Hepatocyte (in vitro differentiated cells): ENCODE results near the gene OXLD1. TPM values are rescaled to one million over a fixed set of nuclear protein-coding genes. Genes with fewer than 3 reads are reported as not detected.

Source experiments
- DNase-seq: peaks from one replicate; pipeline ENCODE4 v3.0.0-alpha.2; 2016; ENCODE audit warnings: low spot score
- H2AFZ ChIP-seq: fragments of 200-600 bp; sonication (generic); 2 replicates; pipeline ENCODE4 v1.6.0; 2016; ENCODE audit warnings: antibody characterized with exemption, mild to moderate bottlenecking
- H3K27ac ChIP-seq: fragments of 200-600 bp; sonication (generic); 2 replicates; pipeline ENCODE4 v1.5.1; 2016; ENCODE audit warnings: mild to moderate bottlenecking
- H3K27me3 ChIP-seq: fragments of 200-600 bp; sonication (generic); 2 replicates; pipeline ENCODE4 v1.6.1; 2016
- H3K36me3 ChIP-seq: fragments of 200-600 bp; sonication (generic); replicated peaks from 2 replicates; pipeline ENCODE4 v1.5.1; 2016; ENCODE audit warnings: low read depth; ENCODE audit not compliant: insufficient read depth
- H3K4me1 ChIP-seq: fragments of 200-600 bp; sonication (generic); 2 replicates; pipeline ENCODE4 v1.5.1; 2016; ENCODE audit warnings: mild to moderate bottlenecking, moderate library complexity; ENCODE audit not compliant: insufficient read depth
- H3K4me2 ChIP-seq: fragments of 200-600 bp; sonication (generic); 2 replicates; pipeline ENCODE4 v1.6.0; 2016
- H3K4me3 ChIP-seq: fragments of 200-600 bp; sonication (generic); 2 replicates; pipeline ENCODE4 v1.5.1; 2016; ENCODE audit warnings: mild to moderate bottlenecking
- H3K79me2 ChIP-seq: fragments of 200-600 bp; sonication (generic); 2 replicates; pipeline ENCODE4 v1.6.0; 2017; ENCODE audit warnings: mild to moderate bottlenecking
- H3K9me2 ChIP-seq: fragments of 200-600 bp; sonication (generic); replicated peaks from 2 replicates; pipeline ENCODE4 v1.6.0; 2017; ENCODE audit warnings: mild to moderate bottlenecking; ENCODE audit not compliant: insufficient read depth
- H3K9me3 ChIP-seq: fragments of 200-600 bp; sonication (generic); 2 replicates; pipeline ENCODE4 v1.5.1; 2016; ENCODE audit warnings: low read depth, mild to moderate bottlenecking
- H4K20me1 ChIP-seq: fragments of 200-600 bp; sonication (generic); 2 replicates; pipeline ENCODE4 v1.6.0; 2016; ENCODE audit warnings: mild to moderate bottlenecking; ENCODE audit not compliant: insufficient read depth, poor library complexity, severe bottlenecking
- EZH2 ChIP-seq: fragments of 200-600 bp; sonication (generic); IDR thresholded peaks from 2 replicates; pipeline ENCODE4 v1.6.1; 2016; ENCODE audit warnings: antibody characterized with exemption, mild to moderate bottlenecking, borderline replicate concordance
- EZH2phosphoT487 ChIP-seq: fragments of 200-600 bp; sonication (generic); IDR thresholded peaks from one replicate; pipeline ENCODE4 v1.6.1; 2018; ENCODE audit warnings: antibody characterized with exemption, mild to moderate bottlenecking, low read depth, moderate library complexity; ENCODE audit not compliant: unreplicated experiment, severe bottlenecking
- WGBS: methylation state at CpG from one replicate; pipeline ENCODE4 v1.1.6; 2016; ENCODE audit warnings: low lambda C conversion rate; ENCODE audit errors: missing lambda C conversion rate; 5-methylcytosine and 5-hydroxymethylcytosine counted together
- polyA plus RNA-seq: library from polyadenylated mRNA; unstranded; fragments of >200 nt; fragmentation: Nextera tagmentation; extraction: Ambion mirVana; gene quantifications from 2 replicates; pipeline ENCODE4 v1.2.1, GENCODE V29; 2016
- total RNA-seq: library from RNA; depleted of rRNA; stranded (reverse); fragments of >200 nt; gene quantifications from 2 replicates; pipeline ENCODE4 v1.2.3, GENCODE V29; 2014
- TF ChIP-seq, protein P1 (sequence below): fragments of 200-600 bp; sonication (generic); IDR thresholded peaks from 2 replicates; pipeline ENCODE4 v1.5.1; 2016; ENCODE audit warnings: antibody characterized with exemption, mild to moderate bottlenecking; ENCODE audit not compliant: poor library complexity

OXLD1 gene
- total and polyA plus RNA-seq, 2 experiments from 2014 or later = 37.8 to 39.8 TPM

DNA sequence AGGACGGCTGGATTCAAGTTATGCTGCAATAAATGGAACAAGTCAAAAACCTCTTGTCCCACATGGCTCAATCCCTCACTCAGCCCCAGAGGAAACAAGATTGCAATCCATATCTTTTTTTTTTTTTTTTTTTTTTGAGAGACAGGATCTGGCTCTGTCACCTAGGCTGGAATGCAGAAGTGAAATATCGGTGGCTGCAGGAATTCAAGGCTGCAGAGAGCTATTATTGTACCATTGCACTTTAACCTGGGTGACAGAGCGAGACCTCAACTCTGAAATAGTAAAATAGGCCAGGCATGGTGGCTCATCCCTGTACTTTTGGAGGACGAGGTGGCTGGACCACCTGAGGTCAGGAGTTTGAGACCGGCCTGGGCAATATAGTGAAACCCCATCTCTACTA, 7.4 kb downstream of the OXLD1 start:
- TF ChIP-seq EZH2phosphoT487 (no peak), EZH2 (no peak)
- TF ChIP-seq, protein P1, sequence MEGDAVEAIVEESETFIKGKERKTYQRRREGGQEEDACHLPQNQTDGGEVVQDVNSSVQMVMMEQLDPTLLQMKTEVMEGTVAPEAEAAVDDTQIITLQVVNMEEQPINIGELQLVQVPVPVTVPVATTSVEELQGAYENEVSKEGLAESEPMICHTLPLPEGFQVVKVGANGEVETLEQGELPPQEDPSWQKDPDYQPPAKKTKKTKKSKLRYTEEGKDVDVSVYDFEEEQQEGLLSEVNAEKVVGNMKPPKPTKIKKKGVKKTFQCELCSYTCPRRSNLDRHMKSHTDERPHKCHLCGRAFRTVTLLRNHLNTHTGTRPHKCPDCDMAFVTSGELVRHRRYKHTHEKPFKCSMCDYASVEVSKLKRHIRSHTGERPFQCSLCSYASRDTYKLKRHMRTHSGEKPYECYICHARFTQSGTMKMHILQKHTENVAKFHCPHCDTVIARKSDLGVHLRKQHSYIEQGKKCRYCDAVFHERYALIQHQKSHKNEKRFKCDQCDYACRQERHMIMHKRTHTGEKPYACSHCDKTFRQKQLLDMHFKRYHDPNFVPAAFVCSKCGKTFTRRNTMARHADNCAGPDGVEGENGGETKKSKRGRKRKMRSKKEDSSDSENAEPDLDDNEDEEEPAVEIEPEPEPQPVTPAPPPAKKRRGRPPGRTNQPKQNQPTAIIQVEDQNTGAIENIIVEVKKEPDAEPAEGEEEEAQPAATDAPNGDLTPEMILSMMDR = no peak
- Histone ChIP-seq H3K4me3 (no peak overlapping the region), H3K36me3 (no peaks in the 10 kb centered on the region), H3K9me3 (no peaks in the 10 kb centered on the region), H3K27me3 (no peaks in the 10 kb centered on the region), H3K9me2 (no peaks in the 10 kb centered on the region), H4K20me1 (no peaks in the 10 kb centered on the region), H3K4me1 (no peaks in the 10 kb centered on the region), H2AFZ (no peak overlapping the region), H3K4me2 (no peak overlapping the region), H3K79me2 (no peaks in the 10 kb centered on the region), H3K27ac (no peak overlapping the region)
- WGBS = 87% methylated on average over 5 of the region's 5 CpGs
- no peak for DNase-seq

DNA sequence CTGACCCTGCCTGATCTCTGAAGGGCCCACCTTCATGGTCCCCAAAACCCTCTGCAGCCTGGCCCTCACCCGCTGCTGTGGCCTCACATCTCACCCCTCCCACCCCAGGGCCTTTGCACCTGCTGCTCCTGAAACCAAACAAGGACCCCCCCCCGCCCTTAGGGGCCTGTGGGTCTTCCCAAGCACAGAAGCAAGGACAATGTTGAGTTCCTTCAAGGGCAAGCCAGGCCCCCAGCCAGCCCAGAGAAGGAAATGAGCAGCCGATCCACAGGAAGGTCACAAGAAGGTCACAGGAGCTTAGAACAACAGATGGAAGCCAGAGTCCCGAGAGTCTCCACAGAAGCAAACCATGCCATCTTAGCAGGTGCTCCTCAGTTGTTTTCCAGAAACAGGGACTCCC, 9.6 kb downstream of the OXLD1 start:
- no peak for DNase-seq
- 69% methylated on average over 4 of the region's 4 CpGs for WGBS
- H3K27me3 ChIP-seq = no peaks in the 10 kb centered on the region
- H3K9me3 ChIP-seq = no peaks in the 10 kb centered on the region
- no peaks in the 10 kb centered on the region for H4K20me1 ChIP-seq
- H2AFZ ChIP-seq = no peak overlapping the region
- H3K79me2 ChIP-seq = no peaks in the 10 kb centered on the region
- H3K4me2 ChIP-seq = no peak overlapping the region
- no peak overlapping the region for H3K27ac ChIP-seq
- H3K4me3 ChIP-seq = no peak overlapping the region
- TF ChIP-seq EZH2phosphoT487 = no peak
- TF ChIP-seq, protein P1 = no peak
- TF ChIP-seq EZH2 = no peak
- H3K9me2 ChIP-seq = no peaks in the 10 kb centered on the region
- H3K36me3 ChIP-seq = no peaks in the 10 kb centered on the region
- no peaks in the 10 kb centered on the region for H3K4me1 ChIP-seq

DNA sequence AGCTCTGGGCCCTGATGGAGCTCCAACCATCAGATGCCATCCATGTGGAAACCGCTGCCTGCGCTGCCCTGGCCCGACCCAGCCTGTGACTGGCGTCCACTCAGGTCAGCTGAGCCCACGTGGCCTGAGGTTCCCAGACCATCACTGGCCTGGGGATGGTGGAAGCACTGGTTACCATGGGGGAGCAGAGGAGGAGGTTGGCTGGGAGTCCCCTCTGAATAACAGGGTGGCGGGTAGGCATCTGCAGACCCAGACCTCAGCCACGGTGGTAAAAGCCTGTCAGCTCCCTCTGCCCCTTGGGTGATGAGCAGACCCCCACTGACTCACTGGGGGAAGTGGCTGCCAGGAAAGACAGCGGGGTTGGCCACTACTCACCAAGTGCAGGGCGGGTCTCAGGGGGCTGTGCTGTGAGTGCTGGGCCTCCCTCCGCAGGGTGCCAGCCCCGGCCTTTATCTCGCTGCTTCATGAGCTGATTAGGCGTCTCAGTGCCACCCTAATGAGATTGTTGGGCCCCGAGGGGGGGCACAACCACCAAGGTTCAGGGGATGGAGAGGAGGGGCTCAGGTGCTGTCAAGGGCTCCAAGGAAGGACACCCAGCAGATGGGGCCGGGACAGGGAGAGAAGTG, 10.2 kb downstream of the OXLD1 start, which contains the start of gene PDE6G:
Gene PDE6G, minus strand, starts transcription at position 425 of the 626 bp plus-strand sequence. CDS start 3,237 bp downstream, outside the sequence.
- Histone ChIP-seq H3K4me2 (no peak within 1 kb of the TSS), H3K27ac (no peak within 1 kb of the TSS), H3K4me3 (no peak within 1 kb of the TSS), H3K4me1 (no peaks in the 10 kb centered on the region), H3K79me2 (no peaks in the 10 kb centered on the region), H3K9me2 (no peaks in the 10 kb centered on the region), H3K36me3 (no peaks in the 10 kb centered on the region), H4K20me1 (no peaks in the 10 kb centered on the region), H3K27me3 (no peaks in the 10 kb centered on the region), H3K9me3 (no peaks in the 10 kb centered on the region), H2AFZ (no peak within 1 kb of the TSS)
- DNase-seq = no peak
- no peak for TF ChIP-seq EZH2
- TF ChIP-seq, protein P1 = no peak
- no peak for TF ChIP-seq EZH2phosphoT487
- 88% methylated on average over 15 of the region's 15 CpGs for WGBS
